Parathyroid adenoma (tissue), 2 donors: ENCODE results near the gene UCHL3.

Source experiments
- H2AFZ ChIP-seq: fragments of 300-600 bp; sonication (generic); one replicate; pipeline ENCODE4 v1.7.0; 2017; ENCODE audit warnings: antibody characterized with exemption, mild to moderate bottlenecking
- H3K27ac ChIP-seq: fragments of 300-600 bp; sonication (generic); one replicate; pipeline ENCODE4 v1.7.0; 2017
- H3K27me3 ChIP-seq: fragments of 300-600 bp; sonication (generic); one replicate; pipeline ENCODE4 v1.7.0; 2017; ENCODE audit warnings: low read length; ENCODE audit not compliant: control insufficient read depth, insufficient read depth
- H3K36me3 ChIP-seq: fragments of 300-600 bp; sonication (generic); one replicate; pipeline ENCODE4 v1.7.0; 2017; ENCODE audit warnings: low read length; ENCODE audit not compliant: control insufficient read depth, insufficient read depth
- H3K4me1 ChIP-seq: fragments of 300-600 bp; sonication (generic); one replicate; pipeline ENCODE4 v1.7.0; 2017; ENCODE audit warnings: control low read depth
- H3K4me2 ChIP-seq: fragments of 300-600 bp; sonication (generic); one replicate; pipeline ENCODE4 v1.7.0; 2017; ENCODE audit warnings: low read length
- H3K4me3 ChIP-seq: fragments of 300-600 bp; sonication (generic); one replicate; pipeline ENCODE4 v1.7.0; 2017; ENCODE audit warnings: low read depth, low read length
- H3K79me2 ChIP-seq: fragments of 300-600 bp; sonication (generic); one replicate; pipeline ENCODE4 v1.7.0; 2017; ENCODE audit warnings: control low read depth
- H3K9ac ChIP-seq: fragments of 300-600 bp; sonication (generic); one replicate; pipeline ENCODE4 v1.7.0; 2017; ENCODE audit warnings: mild to moderate bottlenecking
- H3K9me3 ChIP-seq: fragments of 300-600 bp; sonication (generic); one replicate; pipeline ENCODE4 v1.7.0; 2017; ENCODE audit warnings: low read length; ENCODE audit not compliant: control insufficient read depth
- CTCF ChIP-seq: fragments of 300-600 bp; sonication (generic); IDR thresholded peaks from one replicate; pipeline ENCODE4 v1.7.0; 2017; ENCODE audit warnings: antibody characterized with exemption, mild to moderate bottlenecking
- donor health status: primary hyperparathyroidism.

The UCHL3 gene

GRCh38 chr13:75549262-75550158, at the start of gene UCHL3:
UCHL3 (plus strand) TSS chr13:75549791; CDS start chr13:75549821, 30 bp downstream.
- H3K9ac ChIP-seq = peak within 1 kb of the TSS; percentile 37
- TF ChIP-seq CTCF = peak; percentile 78
- no peaks in the 10 kb centered on the region for H3K9me3 ChIP-seq
- H3K4me2 ChIP-seq = peak within 1 kb of the TSS; percentile 79
- H3K27me3 ChIP-seq = no peaks in the 10 kb centered on the region
- no peaks in the 10 kb centered on the region for H3K36me3 ChIP-seq
- H3K27ac ChIP-seq = peak within 1 kb of the TSS; percentile 76
- H3K4me3 ChIP-seq = peak within 1 kb of the TSS; percentile 85
- H3K79me2 ChIP-seq = peaks cover 4% of the 10 kb centered on the region
- no peaks in the 10 kb centered on the region for H3K4me1 ChIP-seq
- H2AFZ ChIP-seq = peak within 1 kb of the TSS; percentile 95

DNA sequence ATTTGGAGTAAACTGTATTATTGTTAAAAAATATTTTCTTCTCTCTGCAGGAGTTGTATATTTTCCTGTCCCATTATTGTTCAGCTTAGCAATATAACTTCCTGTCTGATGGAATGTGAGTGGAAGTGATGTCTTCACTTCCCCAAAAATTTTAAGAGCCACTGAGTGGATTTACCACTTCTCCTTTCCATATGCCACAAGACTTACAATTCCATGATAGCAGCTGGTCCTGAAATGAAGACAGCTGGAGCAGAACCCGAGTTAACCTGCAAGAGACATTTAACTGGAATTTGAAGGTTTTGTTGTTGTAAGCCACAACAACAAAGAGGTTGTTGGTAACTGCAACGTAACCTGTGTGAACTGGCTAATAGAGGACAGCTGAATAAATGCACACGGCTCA, 44.3 kb upstream of the UCHL3 start:
- no peak for TF ChIP-seq CTCF

DNA sequence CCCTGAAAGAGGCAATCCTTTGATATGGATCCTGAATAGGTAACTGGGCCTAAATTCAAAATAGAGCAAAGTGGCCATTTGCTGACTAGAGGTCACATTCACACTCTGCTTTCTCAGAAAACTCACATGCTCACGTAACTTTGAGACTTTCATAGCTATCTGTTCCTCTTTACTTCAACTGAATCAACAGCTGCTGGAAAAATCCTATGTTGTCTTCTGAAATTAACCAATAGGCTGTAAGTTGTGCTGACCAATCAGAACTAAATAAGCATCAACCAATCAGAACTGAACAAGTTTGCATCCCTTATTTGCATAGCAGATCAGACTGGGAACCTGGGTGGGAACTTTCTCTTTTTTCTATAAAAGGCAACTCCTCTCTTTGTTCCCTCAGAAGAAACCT, 43.6 kb upstream of the UCHL3 start:
- H2AFZ ChIP-seq = no peak overlapping the region
- no peaks in the 10 kb centered on the region for H3K4me1 ChIP-seq
- no peak overlapping the region for H3K9ac ChIP-seq
- H3K79me2 ChIP-seq = no peaks in the 10 kb centered on the region
- no peaks in the 10 kb centered on the region for H3K36me3 ChIP-seq
- no peaks in the 10 kb centered on the region for H3K9me3 ChIP-seq
- H3K27me3 ChIP-seq = no peaks in the 10 kb centered on the region
- no peak overlapping the region for H3K4me3 ChIP-seq
- TF ChIP-seq CTCF = no peak
- H3K27ac ChIP-seq = no peak overlapping the region
- H3K4me2 ChIP-seq = no peak overlapping the region

More for the DNA sequence above, 44.3 kb upstream of the UCHL3 start:
- Histone ChIP-seq H3K27ac (no peak overlapping the region), H3K36me3 (no peaks in the 10 kb centered on the region), H3K4me3 (no peak overlapping the region), H3K4me2 (no peak overlapping the region), H2AFZ (no peak overlapping the region), H3K4me1 (no peaks in the 10 kb centered on the region), H3K9me3 (no peaks in the 10 kb centered on the region), H3K9ac (no peak overlapping the region), H3K79me2 (no peaks in the 10 kb centered on the region), H3K27me3 (no peaks in the 10 kb centered on the region)

GRCh38 chr13:75507027-75508001, 42.3 kb upstream of the UCHL3 start:
- Histone ChIP-seq H3K79me2 (no peaks in the 10 kb centered on the region), H3K27me3 (no peaks in the 10 kb centered on the region), H3K4me1 (no peaks in the 10 kb centered on the region), H3K9me3 (no peaks in the 10 kb centered on the region), H3K27ac (no peak overlapping the region), H3K4me3 (no peak overlapping the region), H3K9ac (no peak overlapping the region), H3K36me3 (no peaks in the 10 kb centered on the region), H3K4me2 (no peak overlapping the region), H2AFZ (no peak overlapping the region)
- TF ChIP-seq CTCF = no peak
